Midbrain (tissue), 1 donor: Measurements from ENCODE around the gene SCUBE1.
A peak's percentile ranks its signal among the peaks of the same experiment; 100 is the strongest.

Source experiments
- DNase-seq: peaks from one replicate; lab custom pipeline; 2025; lab: John Stamatoyannopoulos, UW

SCUBE1 gene

DNA sequence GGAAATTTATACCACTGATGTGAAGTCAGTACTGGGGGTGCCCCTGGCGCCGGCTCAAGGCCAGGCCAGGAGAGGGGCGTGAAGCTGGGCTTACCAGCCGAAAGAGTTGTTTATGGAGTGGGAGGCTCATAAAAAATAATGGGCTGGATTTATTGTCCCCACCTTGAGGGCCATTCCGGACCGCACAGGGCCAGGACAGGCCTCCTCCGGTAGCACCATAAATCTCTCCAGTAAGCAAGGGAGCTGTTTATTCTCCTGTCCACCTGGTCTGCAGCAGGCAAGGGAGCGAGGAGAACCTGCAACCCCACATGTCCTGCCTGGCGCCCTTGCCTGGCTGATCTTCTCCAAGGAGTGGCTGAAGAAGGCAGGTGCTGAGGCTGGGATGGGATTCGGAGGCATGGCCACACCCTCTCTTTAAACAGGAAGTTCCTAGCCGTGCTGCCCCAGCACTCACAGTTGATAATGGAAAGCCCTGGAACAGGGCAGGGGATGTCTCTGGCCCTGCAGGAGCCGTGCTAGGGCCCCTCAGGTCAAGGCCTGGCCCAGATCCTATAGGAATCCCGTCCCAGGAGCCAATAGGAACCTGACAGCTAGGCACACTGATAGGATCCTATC is 65.1 kb downstream of the SCUBE1 start:
- no peak for DNase-seq

DNA sequence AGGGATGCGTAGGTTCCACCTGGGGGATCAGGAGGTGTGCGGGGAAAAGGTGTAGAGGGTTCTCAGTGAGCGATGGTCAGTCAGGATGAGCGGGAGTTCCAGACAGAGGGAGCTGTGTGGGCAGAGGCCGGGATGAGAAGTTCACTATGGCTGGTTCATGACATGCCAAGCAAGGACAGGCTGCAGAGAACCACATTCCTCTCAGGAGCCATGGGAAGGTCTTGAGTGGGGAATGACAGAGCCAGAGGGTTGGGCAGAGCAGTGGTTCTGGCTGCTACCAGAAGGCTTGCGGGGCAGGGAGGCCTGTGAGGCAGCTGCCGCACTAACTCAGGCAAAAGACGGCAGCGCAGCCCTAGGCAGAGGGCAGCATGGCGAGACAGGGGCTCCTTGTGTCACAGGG is 66.1 kb downstream of the SCUBE1 start:
- DNase-seq: no peak

DNA sequence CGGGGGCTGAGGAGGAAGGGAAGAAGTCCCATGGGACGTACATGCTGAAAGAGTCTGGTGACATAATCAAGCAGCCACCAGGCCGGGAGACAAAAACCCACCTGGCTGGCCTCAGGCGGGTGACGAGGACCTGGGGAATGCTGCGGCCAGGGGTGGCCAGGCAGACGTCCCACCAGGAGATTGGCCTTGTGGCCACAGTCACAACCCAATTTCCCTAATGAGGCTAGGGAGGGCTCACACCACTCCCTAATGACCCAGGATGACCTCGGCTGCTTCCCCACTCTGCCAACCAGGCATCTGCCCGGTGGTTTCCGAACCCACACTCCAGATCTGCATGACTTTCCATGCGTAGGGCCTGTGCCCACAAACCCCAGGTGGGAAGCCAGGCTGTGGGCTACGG is 66.9 kb downstream of the SCUBE1 start:
- no peak for DNase-seq

DNA sequence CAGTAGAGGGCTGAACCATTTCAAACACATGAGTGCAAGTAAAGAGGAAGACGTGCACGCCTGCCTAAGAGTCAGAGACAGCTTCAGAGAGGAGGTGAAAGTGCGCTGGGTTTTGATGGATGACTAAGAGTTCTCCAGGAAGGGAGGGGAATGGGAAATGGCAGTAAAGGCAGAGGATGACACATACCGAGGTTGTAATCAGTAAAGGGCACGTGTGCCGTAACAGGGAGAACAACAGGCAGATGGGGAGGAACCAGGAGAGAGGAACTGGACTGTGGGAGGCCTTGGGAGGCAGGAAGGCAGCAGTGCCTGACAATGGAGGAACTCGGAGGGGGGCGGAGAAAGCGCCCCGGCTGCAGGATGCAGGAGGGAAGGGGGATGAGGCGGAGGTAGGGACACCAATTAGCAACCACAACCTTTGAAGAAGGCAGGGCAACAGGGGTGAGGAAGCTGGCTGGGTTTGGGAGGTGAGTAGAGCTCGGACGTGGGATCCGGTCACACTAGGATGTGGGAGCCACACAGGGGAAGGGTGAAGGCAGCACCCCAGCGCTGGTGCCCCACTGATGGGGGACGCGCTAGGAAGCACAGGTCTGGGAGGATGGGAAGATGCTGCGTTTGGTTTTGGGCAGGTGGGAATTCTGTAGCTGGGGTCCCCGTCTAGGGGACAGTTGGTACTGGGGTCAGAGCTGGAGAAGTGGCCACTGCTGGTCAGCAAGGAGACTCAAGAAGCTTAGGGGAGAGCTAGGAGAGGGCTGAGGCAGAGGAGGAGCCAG is 67.4 kb downstream of the SCUBE1 start:
- DNase-seq: no peak

DNA sequence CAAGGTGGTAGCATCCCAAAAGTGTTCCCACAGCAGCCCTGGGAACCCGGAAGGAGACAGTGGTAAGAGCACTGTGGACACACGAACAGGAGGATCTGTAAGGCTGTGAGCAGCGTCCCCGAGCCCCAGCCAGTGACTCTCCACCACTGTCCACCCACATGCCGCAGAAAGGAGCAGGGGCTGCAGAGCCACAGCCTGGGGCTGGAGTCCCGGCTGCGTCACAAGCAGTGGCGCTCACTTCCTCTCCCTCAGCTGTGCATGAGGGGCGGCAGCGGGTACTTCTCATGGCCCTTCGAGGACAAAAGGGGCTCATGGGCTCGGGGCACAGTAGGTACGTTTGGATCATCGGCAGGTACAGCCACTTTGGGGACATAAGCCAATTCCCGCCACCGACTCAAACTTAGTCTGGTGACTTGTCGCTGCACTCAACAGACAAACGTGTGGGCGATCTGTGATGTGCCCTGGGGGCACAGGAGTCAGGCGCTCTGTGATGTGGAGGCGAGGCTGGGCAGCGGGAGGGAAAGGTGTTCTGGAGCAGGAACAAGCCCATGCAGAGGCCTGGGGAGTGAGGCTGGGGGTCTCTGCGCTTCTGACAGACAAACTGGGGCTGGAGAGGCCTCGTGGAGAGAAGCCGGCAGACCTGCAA is 68.5 kb downstream of the SCUBE1 start:
- DNase-seq: no peak

DNA sequence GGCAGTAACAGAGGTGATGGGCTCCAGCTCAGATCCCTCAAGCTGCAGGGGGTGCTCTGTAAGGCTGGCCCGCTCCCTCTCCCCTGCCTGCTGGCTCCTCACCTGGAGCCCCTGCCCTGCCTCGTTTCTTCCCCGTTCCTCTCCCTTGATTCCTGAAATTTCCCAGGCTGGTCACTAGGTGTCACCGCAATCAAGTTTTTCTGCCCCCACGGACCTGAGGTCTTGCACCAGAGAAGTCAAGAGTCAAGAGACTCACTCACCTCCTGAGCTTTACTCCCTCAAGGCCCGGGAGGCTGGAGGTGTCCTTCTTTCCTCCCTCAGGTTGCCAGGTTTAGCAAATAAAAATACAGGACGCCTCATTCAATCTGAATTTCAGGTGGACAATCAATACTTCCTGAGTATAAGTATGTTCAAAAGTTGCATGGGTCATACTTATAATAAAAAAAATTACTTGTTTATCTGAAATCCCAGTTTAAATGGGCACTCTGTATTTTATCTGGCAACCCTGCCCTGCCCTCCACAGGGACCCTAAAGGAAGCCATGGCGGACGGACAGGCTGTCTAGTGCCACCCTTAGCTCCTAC is 69.2 kb downstream of the SCUBE1 start:
- DNase-seq: peak; percentile 35

DNA sequence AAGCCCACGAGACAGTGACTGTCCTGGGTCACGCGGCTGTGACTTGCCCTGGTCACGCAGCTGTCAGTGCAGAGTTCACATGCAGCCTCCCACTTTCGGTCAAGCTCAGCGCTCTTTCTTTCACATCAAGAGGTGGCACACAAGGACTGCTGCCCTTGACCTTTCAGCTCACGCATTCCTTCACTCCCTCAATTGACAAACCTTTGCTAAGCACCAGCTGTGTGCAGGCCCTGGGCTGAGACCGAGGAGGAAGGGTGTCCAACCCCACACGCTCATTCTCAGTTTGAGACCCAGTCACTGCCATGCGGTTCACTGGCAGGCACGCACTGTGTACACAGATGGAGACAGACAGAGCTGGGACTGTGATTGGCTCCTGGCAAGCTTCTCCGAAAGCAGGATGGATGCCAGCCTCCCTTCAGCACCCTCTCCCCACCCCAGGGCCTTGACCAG is 70.3 kb downstream of the SCUBE1 start:
- DNase-seq: no peak

DNA sequence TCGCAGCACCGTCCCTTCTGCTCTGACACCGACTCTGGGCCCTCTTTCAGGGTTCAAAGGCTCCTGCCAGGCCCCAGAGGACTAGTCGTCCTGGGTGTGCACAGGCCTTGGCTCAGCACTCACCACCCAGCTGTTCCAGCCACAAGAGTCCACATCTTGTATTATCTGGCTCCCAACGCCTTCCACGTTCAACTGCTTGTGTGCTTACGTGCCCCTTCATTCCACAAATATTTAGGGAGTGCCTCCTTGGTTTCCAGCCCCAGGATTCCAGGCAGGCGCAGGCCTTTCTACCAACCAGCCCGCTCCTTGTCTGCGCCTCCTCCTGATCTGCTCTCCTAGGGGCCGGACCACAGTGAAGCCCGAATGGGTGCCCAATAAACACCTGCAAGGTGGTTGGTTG is 70.9 kb downstream of the SCUBE1 start:
- no peak for DNase-seq

DNA sequence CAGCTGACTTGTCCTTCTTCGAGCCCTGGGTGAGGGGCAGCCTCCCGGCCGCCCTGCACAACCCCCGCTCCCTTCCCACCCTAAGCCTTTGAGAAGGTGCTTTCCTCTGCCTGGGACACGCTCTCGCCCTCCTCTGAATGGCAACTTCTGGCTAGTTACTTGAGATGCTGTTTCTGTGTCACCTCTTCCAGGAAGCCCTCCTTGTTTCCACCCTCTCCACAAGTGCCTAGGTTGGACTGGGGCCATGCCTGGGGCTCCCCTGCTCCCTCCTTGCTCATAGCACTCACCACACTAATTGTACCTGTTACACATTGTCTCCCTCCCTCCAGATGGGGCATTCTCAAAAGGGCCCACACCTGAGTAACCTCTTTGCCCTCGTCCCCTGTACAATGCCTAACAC is 72.2 kb downstream of the SCUBE1 start:
- DNase-seq: no peak

DNA sequence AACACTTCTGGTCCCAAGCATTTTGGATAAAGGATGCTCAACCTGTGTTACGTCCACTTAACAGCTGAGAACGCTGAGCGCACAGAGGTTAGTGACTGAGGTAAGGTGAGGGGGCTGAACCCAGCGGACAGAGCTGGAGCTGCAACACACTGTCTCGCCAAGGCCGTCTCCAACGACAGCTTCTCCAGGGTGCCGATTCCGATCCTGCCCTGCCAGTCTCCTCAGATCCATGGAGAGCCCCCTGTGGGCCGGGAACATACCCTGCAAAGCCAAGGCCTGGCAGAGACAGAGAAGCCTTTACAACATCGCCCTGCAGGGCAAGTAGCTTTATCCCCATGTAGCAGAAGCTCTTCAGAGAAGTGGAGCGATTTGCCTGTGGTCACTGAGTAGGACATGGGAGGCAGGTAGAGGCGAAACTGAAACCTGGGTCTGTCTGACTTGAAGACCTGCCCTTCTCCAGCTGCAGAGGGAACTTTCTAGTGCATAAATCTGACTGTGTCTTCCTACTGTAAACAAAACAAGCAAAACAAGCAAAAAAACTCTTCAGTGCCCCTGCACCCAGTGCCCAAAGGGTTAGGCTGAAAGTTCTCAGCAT is 72.8 kb downstream of the SCUBE1 start:
- no peak for DNase-seq

DNA sequence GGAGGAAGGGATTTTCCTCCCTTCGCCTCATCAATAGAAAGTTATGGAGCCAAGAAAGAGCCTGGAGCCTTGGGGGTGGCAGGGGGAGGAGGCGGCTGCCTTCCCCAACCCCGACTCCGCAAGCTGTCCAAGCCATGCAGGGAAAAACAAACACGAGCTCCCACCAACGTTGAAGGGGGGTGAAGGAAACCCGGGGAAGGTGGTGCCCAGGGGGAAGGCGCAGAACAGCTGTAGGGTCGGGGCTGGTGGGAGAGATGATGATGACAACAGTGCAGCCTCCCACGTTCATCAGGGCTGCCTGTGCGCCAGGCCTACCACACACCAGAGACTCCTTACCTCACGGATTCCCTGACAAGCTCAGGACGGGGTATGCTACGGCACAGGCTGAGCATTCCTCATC is 73.5 kb downstream of the SCUBE1 start:
- DNase-seq: no peak

DNA sequence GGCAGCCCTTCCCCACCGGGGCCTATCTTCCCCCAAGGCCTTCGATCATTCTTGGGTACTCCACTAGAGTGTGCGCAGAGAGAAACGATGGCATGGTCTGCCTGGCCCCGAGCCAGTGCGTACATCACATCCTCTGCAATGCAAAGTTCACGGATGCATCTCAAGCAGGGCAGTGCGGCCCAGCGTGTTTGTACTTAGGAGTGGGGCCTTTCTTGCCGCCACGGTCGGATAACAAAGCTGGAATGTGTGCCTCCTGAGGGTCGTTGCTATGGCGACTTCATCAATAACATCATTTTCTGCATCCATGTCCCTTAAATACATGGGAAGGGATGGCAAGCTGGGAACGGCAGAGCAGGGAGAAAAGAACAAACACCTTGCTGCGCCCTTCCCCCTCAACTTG is 73.9 kb downstream of the SCUBE1 start:
- no peak for DNase-seq

DNA sequence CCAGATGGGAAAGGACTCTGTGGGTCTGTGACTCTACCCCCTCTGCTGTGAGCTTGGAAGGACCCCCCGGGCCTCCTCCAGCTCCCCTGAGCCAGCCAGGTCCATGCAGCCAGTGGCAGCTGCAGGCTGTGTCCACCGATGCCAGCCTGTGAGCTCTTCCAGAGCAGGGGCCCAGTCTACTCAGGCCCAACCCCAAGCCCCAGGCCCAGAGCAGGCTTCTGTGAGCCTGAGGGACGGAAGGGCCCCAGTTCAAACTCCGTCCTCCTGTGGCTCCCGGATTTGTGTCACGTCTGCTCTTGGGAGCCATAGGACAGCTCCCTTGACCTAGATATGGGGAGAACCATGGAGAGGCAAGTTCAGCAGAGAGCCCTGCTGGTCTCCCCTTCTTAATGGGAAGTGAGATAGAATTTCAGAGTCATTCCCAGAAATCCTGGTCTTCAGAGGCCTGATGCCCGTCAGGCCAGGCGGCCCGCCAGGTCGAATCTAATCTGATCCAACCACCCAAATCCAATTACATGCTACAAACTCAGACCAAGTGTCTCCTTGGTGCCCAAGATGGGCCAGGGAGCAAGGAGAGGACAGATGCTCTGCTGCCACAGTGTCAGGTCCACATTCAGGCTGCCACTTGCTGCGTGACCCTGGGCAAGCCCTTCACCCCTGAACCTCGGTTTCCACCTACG is 75.1 kb downstream of the SCUBE1 start:
- no peak for DNase-seq

DNA sequence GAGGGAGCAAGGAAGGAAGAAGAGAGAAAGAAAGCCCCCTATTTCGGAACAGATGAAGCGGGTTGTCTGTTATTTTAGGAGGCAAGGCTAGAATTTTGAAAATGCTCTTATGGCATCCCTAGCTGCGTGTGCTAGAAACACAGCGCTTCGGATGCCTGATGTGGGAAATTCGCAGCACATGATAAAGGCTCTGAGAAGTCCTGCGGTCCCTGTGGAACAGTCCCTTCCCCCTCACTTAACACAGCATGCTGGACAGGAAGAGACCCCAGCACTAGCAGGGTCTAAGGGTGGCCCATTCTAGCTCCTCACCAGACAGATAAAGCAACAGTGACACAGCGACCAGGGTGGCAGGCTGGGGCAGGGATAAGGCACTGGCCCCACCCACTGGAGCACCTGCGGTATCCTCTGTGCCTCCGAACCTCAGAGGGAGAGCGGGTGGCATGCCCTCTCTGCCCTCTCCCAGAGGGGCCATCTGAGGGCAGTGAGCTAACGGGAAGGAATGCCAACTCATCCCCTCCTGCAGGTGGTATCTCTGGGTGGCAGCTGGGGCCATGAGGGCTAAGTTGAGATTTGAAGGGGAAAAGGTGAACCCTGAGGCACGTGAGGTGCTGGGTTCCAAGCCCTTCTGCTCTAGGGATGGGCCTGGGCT is 75.7 kb downstream of the SCUBE1 start:
- DNase-seq: no peak

DNA sequence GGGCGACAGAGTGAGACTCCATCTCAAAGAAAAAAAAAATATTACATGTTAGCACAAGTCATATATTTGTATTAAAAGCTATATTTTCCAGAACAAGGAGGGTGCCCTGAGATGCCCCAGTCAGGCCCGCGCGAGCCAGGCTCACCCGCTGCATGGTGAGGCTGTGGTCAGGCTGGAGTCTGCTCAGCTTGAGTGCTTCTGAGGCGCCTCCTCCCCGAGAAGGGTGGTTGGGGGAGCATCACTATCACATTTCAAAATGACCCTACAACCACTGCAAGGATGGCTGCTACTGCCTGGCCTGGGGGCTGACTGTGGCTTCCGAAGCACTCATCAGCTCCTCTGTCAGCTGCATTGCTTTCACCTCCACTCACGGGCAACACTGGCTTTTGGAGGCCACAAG is 77.1 kb downstream of the SCUBE1 start:
- DNase-seq: no peak

DNA sequence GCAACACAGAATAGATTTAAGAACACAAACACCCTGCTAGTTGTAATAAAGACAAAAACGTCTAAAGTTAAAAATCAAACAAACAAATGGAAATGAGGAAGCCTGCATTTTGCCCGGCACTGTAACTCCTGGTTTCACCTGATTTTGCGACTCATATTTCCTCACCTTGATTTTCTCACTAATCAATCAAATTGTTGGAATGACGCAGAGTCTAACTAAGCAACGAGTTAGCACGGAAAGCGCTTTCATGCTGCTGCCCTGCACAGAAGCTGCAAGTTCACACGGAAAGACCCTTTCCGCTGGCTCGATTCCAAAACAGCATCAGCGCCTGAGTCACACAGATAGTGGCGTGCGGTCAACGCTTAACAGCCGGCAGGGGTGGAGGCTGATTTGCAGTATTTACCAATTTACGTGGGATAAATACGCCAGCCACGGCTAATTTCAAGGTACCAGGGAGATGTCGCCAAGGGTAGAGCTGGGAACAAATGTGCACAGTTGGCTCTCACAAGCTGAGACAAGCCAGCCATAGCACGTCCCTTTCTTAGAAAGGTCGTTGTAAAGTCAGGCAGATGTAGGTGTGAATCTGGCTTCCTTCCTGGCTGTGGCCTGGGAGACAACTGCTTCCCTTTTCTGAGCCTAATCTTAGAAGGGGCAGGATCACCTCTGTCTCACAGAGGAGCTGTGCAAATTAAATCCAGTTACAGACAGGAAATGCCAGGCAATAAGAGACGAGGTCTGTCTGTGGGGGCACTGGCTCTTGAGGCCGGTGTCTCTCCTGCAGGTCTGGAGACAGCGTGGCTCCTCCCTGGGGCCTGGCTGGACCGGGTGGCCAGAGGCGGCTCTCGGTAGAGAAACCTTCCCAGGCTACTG is 79.3 kb downstream of the SCUBE1 start:
- DNase-seq: no peak

DNA sequence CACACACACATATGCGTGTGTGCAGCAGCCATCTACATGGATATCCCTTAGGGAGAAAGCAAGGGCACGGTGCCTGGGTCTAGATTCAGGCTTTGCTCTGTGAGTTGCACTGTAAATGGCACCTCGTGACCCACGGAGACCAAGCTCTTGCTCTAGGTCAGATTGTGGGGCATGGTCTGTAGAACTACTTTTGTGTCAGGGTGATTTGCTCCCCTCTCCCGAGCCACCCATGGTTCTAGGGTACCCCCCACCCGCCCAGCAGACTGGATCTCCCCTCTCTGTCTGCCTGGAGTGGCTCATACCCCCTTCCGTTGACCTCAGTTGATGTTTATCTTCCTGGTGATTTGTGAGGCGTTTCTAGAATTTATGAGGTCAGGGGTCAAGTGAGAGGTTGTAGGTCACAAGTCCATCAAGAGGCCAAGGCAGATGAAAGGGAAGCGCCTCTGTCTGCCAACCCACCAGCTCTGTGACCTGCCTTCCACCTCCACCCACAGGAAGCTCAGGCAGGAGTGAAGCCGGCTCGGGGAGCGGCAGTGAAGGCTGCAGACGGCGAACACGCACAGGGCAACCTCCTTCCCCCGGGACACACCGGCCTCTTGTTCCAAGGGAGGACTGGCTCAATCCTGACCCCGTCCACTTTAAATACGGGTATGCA is 80.1 kb downstream of the SCUBE1 start:
- no peak for DNase-seq

DNA sequence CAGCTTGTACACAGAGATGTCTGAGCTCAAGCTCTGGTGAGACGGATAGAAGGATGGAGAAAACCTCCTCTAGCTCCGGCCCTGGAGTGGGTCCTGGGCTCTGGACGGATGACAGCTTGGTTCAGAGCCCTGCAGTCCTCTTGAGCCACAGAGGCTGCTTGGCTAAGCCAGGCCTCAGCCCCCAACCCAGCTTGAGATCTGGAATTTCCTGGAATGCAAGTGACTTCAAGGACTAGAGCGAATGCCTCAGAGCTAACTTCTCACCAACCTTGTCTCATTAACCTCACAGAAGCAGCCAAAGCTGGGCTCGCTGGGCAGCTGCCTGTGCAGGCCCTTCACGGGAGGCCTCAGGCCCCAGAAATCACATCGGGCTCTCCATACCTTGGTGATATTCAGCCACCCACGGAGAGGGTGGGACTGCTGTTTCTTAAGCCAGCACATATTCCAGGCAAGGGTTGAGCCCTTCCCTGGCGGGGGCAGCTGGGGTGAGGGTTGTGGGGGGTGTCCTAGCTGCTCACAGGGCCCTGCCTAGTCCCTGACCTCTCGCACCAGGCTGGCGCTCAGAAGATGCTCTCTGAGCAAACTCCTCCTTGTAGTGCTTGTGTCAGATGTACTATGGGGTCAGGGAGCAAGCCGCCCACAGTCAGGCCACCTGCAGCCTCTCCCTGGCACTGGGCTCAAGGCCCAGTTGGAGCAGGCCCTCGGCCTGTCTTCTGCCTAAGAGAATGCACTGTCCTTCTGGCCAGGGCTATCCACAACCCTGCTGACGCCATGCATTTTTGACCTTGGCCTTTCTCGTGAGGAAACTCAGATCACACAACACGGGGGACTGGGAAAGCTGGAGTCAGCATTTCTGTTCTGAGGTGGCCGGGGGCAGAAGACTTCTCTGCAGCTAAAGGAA is 82.6 kb downstream of the SCUBE1 start:
- no peak for DNase-seq

DNA sequence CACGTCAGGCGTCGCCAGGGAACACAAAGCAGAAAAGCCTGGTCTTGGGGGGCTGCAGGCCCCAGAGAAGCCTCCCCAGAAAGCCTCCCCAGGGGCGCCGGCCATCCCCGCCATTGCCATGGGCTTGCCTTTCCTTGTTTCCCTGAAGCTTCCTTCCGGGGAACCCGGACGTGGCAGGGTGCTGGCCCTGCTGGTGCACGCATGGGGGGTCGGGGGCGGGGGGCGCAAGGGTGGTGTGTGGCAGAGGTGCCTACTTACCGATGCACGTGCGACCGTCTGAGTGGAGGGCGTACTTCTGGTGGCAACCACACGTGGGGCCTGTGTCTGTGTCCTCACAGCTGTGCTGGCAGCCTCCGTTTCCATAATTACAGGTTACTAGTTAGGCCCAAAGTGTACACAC is 85.2 kb downstream of the SCUBE1 start:
- no peak for DNase-seq
